Osteocyte (in vitro differentiated cells): ENCODE measurements around the gene TGM1. TPM values are rescaled to one million over a fixed set of nuclear protein-coding genes. Genes with fewer than 3 reads are reported as not detected.

ENCODE experiments used
- DNase-seq: peaks from one replicate; pipeline ENCODE4 v3.0.0; 2021; ENCODE audit warnings: mixed read lengths; ENCODE audit not compliant: unreplicated experiment; ENCODE audit errors: extremely low spot score
- H3K27ac Mint-ChIP-seq: one replicate; pipeline ENCODE4 v1.8.0; 2021; ENCODE audit warnings: mild to moderate bottlenecking, mixed read lengths; ENCODE audit not compliant: unreplicated experiment
- H3K27me3 Mint-ChIP-seq: one replicate; pipeline ENCODE4 v1.8.0; 2021; ENCODE audit warnings: mixed read lengths; ENCODE audit not compliant: unreplicated experiment
- H3K36me3 Mint-ChIP-seq: one replicate; pipeline ENCODE4 v1.8.0; 2021; ENCODE audit warnings: mixed read lengths; ENCODE audit not compliant: unreplicated experiment
- H3K4me1 Mint-ChIP-seq: one replicate; pipeline ENCODE4 v1.8.0; 2021; ENCODE audit warnings: mixed read lengths; ENCODE audit not compliant: unreplicated experiment
- H3K4me3 Mint-ChIP-seq: one replicate; pipeline ENCODE4 v1.8.0; 2021; ENCODE audit warnings: mild to moderate bottlenecking, moderate library complexity, mixed read lengths; ENCODE audit not compliant: unreplicated experiment
- H3K9me3 Mint-ChIP-seq: one replicate; pipeline ENCODE4 v1.8.0; 2021; ENCODE audit warnings: mixed read lengths; ENCODE audit not compliant: unreplicated experiment
- CTCF ChIP-seq: fragments of 200-600 bp; sonication (generic); IDR thresholded peaks from 2 replicates; pipeline ENCODE4 v1.5.0; 2021; ENCODE audit warnings: antibody characterized with exemption, mild to moderate bottlenecking, moderate library complexity
- total RNA-seq: library from RNA; stranded (reverse); gene quantifications from 2 replicates; pipeline ENCODE4 v1.2.1, GENCODE V29; 2021

TGM1 gene
- total RNA-seq, 1 donor from 2014 or later: 2.1 TPM

- DNase-seq: no peak
- Mint-ChIP-seq H3K9me3 (no peaks in the 10 kb centered on the region), H3K36me3 (peaks cover 43% of the 10 kb centered on the region), H3K27me3 (no peaks in the 10 kb centered on the region), H3K27ac (peak overlapping the region; percentile 9), H3K4me1 (peaks cover 47% of the 10 kb centered on the region), H3K4me3 (no peak overlapping the region)
- TF ChIP-seq CTCF: no peak
These were observed 26.9 kb downstream of the TGM1 start for GRCh38 chr14:24235804-24236688.

DNA sequence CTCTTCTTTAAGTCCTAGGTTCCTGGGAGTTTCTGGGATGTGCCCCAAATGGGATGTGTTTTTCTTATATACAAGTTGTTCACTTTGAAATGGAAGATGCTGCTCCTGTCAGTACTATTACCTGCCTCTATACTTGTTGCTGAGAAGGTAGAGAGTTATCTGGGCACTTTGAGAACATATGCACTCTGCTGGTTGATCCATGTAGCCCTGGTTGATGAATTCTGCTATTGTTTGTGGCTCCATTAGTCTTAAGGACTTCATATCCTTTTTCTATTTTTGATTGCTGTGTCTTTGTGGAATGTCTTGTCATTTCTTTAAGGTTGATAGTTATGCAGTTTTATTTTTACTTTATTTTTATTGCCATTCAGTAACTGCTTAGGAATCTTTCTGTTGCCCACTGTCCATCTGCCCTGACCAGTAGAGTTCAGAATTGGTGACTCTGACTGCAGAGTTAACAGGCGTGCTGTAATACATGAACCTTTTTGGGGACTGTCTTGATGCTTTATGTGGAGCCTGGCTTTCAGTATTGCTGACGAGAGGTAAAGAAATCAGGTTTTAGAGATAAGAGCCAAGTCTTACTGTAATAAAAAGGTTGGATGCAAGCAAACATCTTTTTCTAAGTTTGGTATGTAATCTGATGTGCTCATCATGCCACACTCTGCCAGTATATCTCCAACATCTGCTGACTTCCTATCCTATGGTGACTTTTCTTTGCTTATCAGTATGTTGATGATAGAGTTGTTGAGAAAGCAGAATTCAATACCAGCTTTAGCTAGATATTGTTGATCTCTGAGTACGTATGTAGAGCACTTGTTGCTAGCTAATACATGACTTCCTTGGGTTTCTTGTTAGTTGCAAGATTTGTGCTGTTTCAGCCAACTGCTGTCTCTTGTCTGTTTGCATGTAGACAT, 28.6 kb downstream of the TGM1 start:
- H3K4me1 Mint-ChIP-seq: peaks cover 38% of the 10 kb centered on the region
- no peak for DNase-seq
- TF ChIP-seq CTCF: no peak
- H3K36me3 Mint-ChIP-seq: peaks cover 37% of the 10 kb centered on the region
- no peak overlapping the region for H3K27ac Mint-ChIP-seq
- peak overlapping the region; percentile 100 for H3K4me3 Mint-ChIP-seq
- H3K27me3 Mint-ChIP-seq: no peaks in the 10 kb centered on the region
- H3K9me3 Mint-ChIP-seq: no peaks in the 10 kb centered on the region

- no peaks in the 10 kb centered on the region for H3K27me3 Mint-ChIP-seq
- peak overlapping the region; percentile 100 for H3K4me3 Mint-ChIP-seq
- no peak for TF ChIP-seq CTCF
- H3K9me3 Mint-ChIP-seq: no peaks in the 10 kb centered on the region
- DNase-seq: no peak
- peaks cover 28% of the 10 kb centered on the region for H3K36me3 Mint-ChIP-seq
- peak overlapping the region; percentile 95 for H3K27ac Mint-ChIP-seq
- peaks cover 31% of the 10 kb centered on the region for H3K4me1 Mint-ChIP-seq
These were observed 29.5 kb downstream of the TGM1 start for GRCh38 chr14:24233538-24233866.

DNA sequence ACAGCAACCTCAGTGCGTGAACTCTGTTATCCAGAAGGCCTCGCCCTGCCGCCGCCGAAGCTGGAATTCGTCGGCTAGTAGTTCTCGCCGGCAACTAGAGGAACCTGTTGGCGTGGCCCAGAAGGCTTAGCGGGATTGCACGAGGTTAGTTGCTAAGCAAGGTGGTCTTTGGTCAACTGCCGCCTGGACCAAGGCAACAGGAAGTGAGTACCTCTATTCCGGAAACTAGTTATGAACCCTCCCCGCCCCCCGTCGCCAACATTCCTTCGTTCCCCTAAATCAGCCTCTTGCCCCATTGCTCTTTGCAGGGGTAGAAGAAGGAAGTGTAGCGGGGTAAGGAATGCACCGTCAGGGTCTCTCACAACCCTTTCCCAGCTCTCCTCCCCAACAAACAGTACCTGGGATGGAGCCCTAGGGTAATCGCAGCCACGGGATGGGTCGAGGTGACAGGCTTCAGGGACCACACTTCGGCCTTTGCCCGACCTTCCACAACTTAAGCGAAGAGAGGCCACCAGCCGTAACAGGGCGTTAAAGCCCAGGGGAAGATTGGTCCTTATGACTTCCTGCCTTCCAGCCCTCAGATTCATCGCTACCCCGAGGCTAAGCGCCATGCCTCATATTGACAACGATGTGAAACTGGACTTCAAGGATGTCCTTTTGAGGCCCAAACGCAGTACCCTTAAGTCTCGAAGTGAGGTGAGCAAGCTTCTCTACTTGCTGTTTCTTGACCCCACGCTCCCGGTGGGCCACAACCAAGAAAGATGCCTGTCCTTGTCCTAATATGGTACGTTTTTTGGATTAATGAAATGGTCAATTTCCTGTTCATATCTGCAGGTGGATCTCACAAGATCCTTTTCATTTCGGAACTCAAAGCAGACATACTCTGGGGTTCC, 30.1 kb downstream of the TGM1 start, which contains the start of gene GMPR2:
Gene GMPR2 (plus strand): TSS at position 285 of the 893 bp plus-strand sequence. CDS start 325 bp downstream, at position 610.
- TF ChIP-seq CTCF: no peak
- no peaks in the 10 kb centered on the region for H3K9me3 Mint-ChIP-seq
- peak within 1 kb of the TSS; percentile 95 for H3K27ac Mint-ChIP-seq
- H3K4me3 Mint-ChIP-seq: peak within 1 kb of the TSS; percentile 100
- peaks cover 31% of the 10 kb centered on the region for H3K4me1 Mint-ChIP-seq
- no peaks in the 10 kb centered on the region for H3K27me3 Mint-ChIP-seq
- no peak for DNase-seq
- peaks cover 22% of the 10 kb centered on the region for H3K36me3 Mint-ChIP-seq
